WERI-Rb-1 (cell line): Measurements from ENCODE around the gene PELI2.

ENCODE experiments used
- DNase-seq: peaks from one replicate; pipeline ENCODE4 v3.0.0-alpha.2; 2020
- H3K27ac ChIP-seq: fragments of 250-450 bp; sonication (Bioruptor Pico); 2 replicates; pipeline ENCODE4 v1.5.1; 2020; ENCODE audit warnings: mild to moderate bottlenecking, moderate library complexity
- H3K27me3 ChIP-seq: fragments of 250-450 bp; sonication (Bioruptor Pico); 2 replicates; pipeline ENCODE4 v1.5.1; 2021; ENCODE audit warnings: mild to moderate bottlenecking, low read depth, moderate library complexity; ENCODE audit not compliant: insufficient read depth, severe bottlenecking
- H3K36me3 ChIP-seq: fragments of 250-450 bp; sonication (Bioruptor Pico); 2 replicates; pipeline ENCODE4 v1.5.1; 2020; ENCODE audit warnings: mild to moderate bottlenecking, moderate library complexity
- H3K4me3 ChIP-seq: 2 replicates; pipeline ENCODE4 v1.5.1; 2011; ENCODE audit warnings: low read depth, mild to moderate bottlenecking, control low read depth, low read length
- H3K9me3 ChIP-seq: fragments of 250-450 bp; sonication (Bioruptor Pico); 2 replicates; pipeline ENCODE4 v1.5.1; 2021; ENCODE audit warnings: mild to moderate bottlenecking, moderate library complexity; ENCODE audit not compliant: severe bottlenecking
- CTCF ChIP-seq: IDR thresholded peaks from 2 replicates; pipeline ENCODE4 v1.5.1; 2011; ENCODE audit warnings: low read depth, mild to moderate bottlenecking, control low read depth, inconsistent platforms, low read length

The PELI2 gene

GRCh38 chr14:56280843-56281242, 162.6 kb downstream of the PELI2 start:
- no peak for DNase-seq
- Histone ChIP-seq H3K9me3 (no peaks in the 10 kb centered on the region), H3K36me3 (no peaks in the 10 kb centered on the region), H3K27ac (no peak overlapping the region), H3K4me3 (no peak overlapping the region), H3K27me3 (no peaks in the 10 kb centered on the region)
- no peak for TF ChIP-seq CTCF

GRCh38 chr14:56282179-56282578, 164.0 kb downstream of the PELI2 start:
- Histone ChIP-seq H3K36me3 (no peaks in the 10 kb centered on the region), H3K9me3 (no peaks in the 10 kb centered on the region), H3K27ac (no peak overlapping the region), H3K27me3 (no peaks in the 10 kb centered on the region), H3K4me3 (no peak overlapping the region)
- no peak for TF ChIP-seq CTCF
- DNase-seq: no peak

GRCh38 chr14:56284641-56285040, 166.4 kb downstream of the PELI2 start:
- TF ChIP-seq CTCF: no peak
- H3K4me3 ChIP-seq: no peak overlapping the region
- DNase-seq: no peak
- H3K9me3 ChIP-seq: no peaks in the 10 kb centered on the region
- no peaks in the 10 kb centered on the region for H3K27me3 ChIP-seq
- H3K27ac ChIP-seq: no peak overlapping the region
- H3K36me3 ChIP-seq: no peaks in the 10 kb centered on the region

- no peaks in the 10 kb centered on the region for H3K27me3 ChIP-seq
- no peaks in the 10 kb centered on the region for H3K36me3 ChIP-seq
- TF ChIP-seq CTCF: no peak
- H3K9me3 ChIP-seq: no peaks in the 10 kb centered on the region
- DNase-seq: no peak
- H3K4me3 ChIP-seq: no peak overlapping the region
- no peak overlapping the region for H3K27ac ChIP-seq
These were observed 170.9 kb downstream of the PELI2 start for GRCh38 chr14:56289155-56289554.

GRCh38 chr14:56290195-56290594, 172.0 kb downstream of the PELI2 start:
- H3K9me3 ChIP-seq: no peaks in the 10 kb centered on the region
- H3K36me3 ChIP-seq: no peaks in the 10 kb centered on the region
- no peak for TF ChIP-seq CTCF
- H3K4me3 ChIP-seq: no peak overlapping the region
- no peak for DNase-seq
- no peaks in the 10 kb centered on the region for H3K27me3 ChIP-seq
- H3K27ac ChIP-seq: no peak overlapping the region

GRCh38 chr14:56292970-56293369, 174.8 kb downstream of the PELI2 start:
- Histone ChIP-seq H3K4me3 (no peak overlapping the region), H3K36me3 (no peaks in the 10 kb centered on the region), H3K27me3 (no peaks in the 10 kb centered on the region), H3K9me3 (no peaks in the 10 kb centered on the region), H3K27ac (no peak overlapping the region)
- TF ChIP-seq CTCF: no peak
- no peak for DNase-seq
